B cell (primary cell): ENCODE data around the gene ACOXL. TPM values are rescaled to one million over a fixed set of nuclear protein-coding genes. Genes with fewer than 3 reads are reported as not detected.

ENCODE experiments used
- ATAC-seq: fragments of 200-7000 bp; cut with Tn5 transposase; one replicate; pipeline ENCODE4 v1.10.0; 2021; ENCODE audit warnings: low read depth, mild to moderate bottlenecking, moderate number of reproducible peaks, moderate library complexity
- CTCF ChIA-PET: fragments of 350-600 bp; sonication (Branson Sonifier 250); formaldehyde crosslinking; loops from one replicate; lab custom pipeline; 2021; ENCODE audit warnings: antibody characterized with exemption, inconsistent platforms; lab: Charles Lee
- POLR2A ChIA-PET: fragments of 350-600 bp; sonication (Branson Sonifier 250); formaldehyde crosslinking; loops from one replicate; lab custom pipeline; 2021; ENCODE audit warnings: antibody characterized with exemption; lab: Charles Lee
- DNase-seq: peaks from one replicate; pipeline ENCODE4 v3.0.0; 2013
- H2AFZ ChIP-seq: 2 replicates; pipeline ENCODE4 v1.6.1; 2012; ENCODE audit warnings: mild to moderate bottlenecking, low read depth, low read length; ENCODE audit not compliant: insufficient read depth, poor library complexity, severe bottlenecking
- H3K27ac ChIP-seq, 2 donors: 1 replicate in 1 of 2; 2 replicates in 1 of 2; pipeline ENCODE4 v1.5.1; 2012 to 2013; ENCODE audit warnings: low read length in 2 of 2, mild to moderate bottlenecking in 2 of 2, moderate library complexity in 1 of 2
- H3K27me3 ChIP-seq, 4 experiments: fragments of 200-600 bp in 1 of 4; sonication (generic) in 1 of 4; replicated peaks in 1 of 4; 1 replicate in 2 of 4; 2 replicates in 2 of 4; pipeline versions ENCODE4 v1.6.1 to v1.7.0; 2013 to 2016; ENCODE audit warnings: low read length in 3 of 4, mild to moderate bottlenecking in 2 of 4, mixed read lengths in 1 of 4, moderate library complexity in 1 of 4; ENCODE audit not compliant: insufficient read depth in 4 of 4, control insufficient read depth in 3 of 4; ENCODE audit errors: control extremely low read depth in 1 of 4
- H3K36me3 ChIP-seq, 2 experiments: replicated peaks in 1 of 2; 1 replicate in 1 of 2; 2 replicates in 1 of 2; pipeline versions ENCODE4 v1.6.1 to v1.7.1; 2013; ENCODE audit warnings: low read length in 1 of 2; ENCODE audit not compliant: insufficient read depth in 2 of 2, control insufficient read depth in 1 of 2; ENCODE audit errors: control extremely low read depth in 1 of 2, extremely low read depth in 1 of 2
- H3K4me1 ChIP-seq, 2 donors: fragments of 200-600 bp in 1 of 2; sonication (generic) in 1 of 2; 1 replicate in 1 of 2; 2 replicates in 1 of 2; pipeline versions ENCODE4 v1.5.1 to v1.6.1; 2013 to 2017; ENCODE audit warnings: low read length in 2 of 2; ENCODE audit not compliant: control insufficient read depth in 2 of 2, insufficient read depth in 2 of 2
- H3K4me2 ChIP-seq: replicated peaks from 2 replicates; pipeline ENCODE3; 2012; ENCODE audit warnings: mild to moderate bottlenecking, low read depth, low read length; ENCODE audit not compliant: poor library complexity, severe bottlenecking
- H3K4me3 ChIP-seq, 5 experiments: fragments of 200-600 bp in 1 of 5; sonication (generic) in 1 of 5; 1 replicate in 3 of 5; 2 replicates in 2 of 5; pipeline versions ENCODE4 v1.5.1 to v1.7.0; 2011 to 2016; ENCODE audit warnings: low read length in 4 of 5, mild to moderate bottlenecking in 4 of 5, low read depth in 2 of 5, control low read depth in 1 of 5, moderate library complexity in 1 of 5; ENCODE audit not compliant: insufficient read depth in 1 of 5; ENCODE audit errors: control extremely low read depth in 1 of 5, extremely low read depth in 1 of 5
- H3K79me2 ChIP-seq: fragments of 200-600 bp; sonication (generic); one replicate; pipeline ENCODE4 v1.6.0; 2016; ENCODE audit warnings: low read length; ENCODE audit not compliant: control insufficient read depth, insufficient read depth
- H3K9ac ChIP-seq: fragments of 200-600 bp; sonication (generic); 2 replicates; pipeline ENCODE4 v1.6.1; 2017; ENCODE audit warnings: mild to moderate bottlenecking, low read length, moderate library complexity
- H3K9me3 ChIP-seq, 3 donors: one replicate each; pipeline versions ENCODE4 v1.6.1 to v1.7.1; 2013; ENCODE audit warnings: low read length in 2 of 3; ENCODE audit not compliant: control insufficient read depth in 2 of 3, insufficient read depth in 1 of 3; ENCODE audit errors: control extremely low read depth in 1 of 3
- H4K20me1 ChIP-seq: 2 replicates; pipeline ENCODE4 v1.6.0; 2012; ENCODE audit warnings: mild to moderate bottlenecking, low read length; ENCODE audit not compliant: insufficient read depth, control insufficient read depth, poor library complexity, severe bottlenecking
- H3K27ac Mint-ChIP-seq: one replicate; pipeline ENCODE4 v1.8.0; 2021; ENCODE audit warnings: mixed read lengths
- H3K27me3 Mint-ChIP-seq: one replicate; pipeline ENCODE4 v1.8.0; 2021; ENCODE audit warnings: mixed read lengths
- H3K4me1 Mint-ChIP-seq: one replicate; pipeline ENCODE4 v1.8.0; 2021; ENCODE audit warnings: mixed read lengths
- H3K4me3 Mint-ChIP-seq: one replicate; pipeline ENCODE4 v1.8.0; 2021; ENCODE audit warnings: mixed read lengths
- H3K9me3 Mint-ChIP-seq: one replicate; pipeline ENCODE4 v1.8.0; 2022; ENCODE audit warnings: mixed read lengths; ENCODE audit not compliant: insufficient read depth
- EZH2 ChIP-seq: IDR thresholded peaks from 2 replicates; pipeline ENCODE4 v1.6.1; 2012; ENCODE audit warnings: borderline replicate concordance, low read depth, mild to moderate bottlenecking, moderate library complexity, low read length; ENCODE audit not compliant: insufficient read depth, poor library complexity, severe bottlenecking
- WGBS: methylation state at CpG from one replicate; pipeline ENCODE4 v1.1.5; 2013; ENCODE audit warnings: missing lambda C conversion rate; ENCODE audit not compliant: insufficient coverage; 5-methylcytosine and 5-hydroxymethylcytosine counted together
- intact Hi-C: fragments of 100-400 bp; cut with micrococcal nuclease; formaldehyde crosslinking; loops from one replicate; pipeline ENCODE4 v1.10.0; 2022
- polyA plus RNA-seq: library from polyadenylated mRNA; depleted of rRNA; stranded (reverse); fragments of >200 nt; gene quantifications from 2 replicates; pipeline ENCODE4 v1.2.3, GENCODE V29; 2012
- total RNA-seq, 2 donors: library from RNA; stranded (reverse); fragments of 120-200 nt in 1 of 2; gene quantifications; 1 replicate in 1 of 2; 2 replicates in 1 of 2; pipeline versions ENCODE4 v1.2.3 to v1.2.4, GENCODE V29; 2013 to 2022
- TF ChIP-seq, protein P1 (sequence below): fragments of 200-600 bp; IDR thresholded peaks from one replicate; pipeline ENCODE4 v1.8.0; 2022; ENCODE audit warnings: antibody characterized with exemption, mild to moderate bottlenecking

ACOXL gene
- total and polyA plus RNA-seq, 2 donors (not counting 1 experiment from before 2014, with no cell fraction given): 0.06 TPM; not detected in 1

DNA sequence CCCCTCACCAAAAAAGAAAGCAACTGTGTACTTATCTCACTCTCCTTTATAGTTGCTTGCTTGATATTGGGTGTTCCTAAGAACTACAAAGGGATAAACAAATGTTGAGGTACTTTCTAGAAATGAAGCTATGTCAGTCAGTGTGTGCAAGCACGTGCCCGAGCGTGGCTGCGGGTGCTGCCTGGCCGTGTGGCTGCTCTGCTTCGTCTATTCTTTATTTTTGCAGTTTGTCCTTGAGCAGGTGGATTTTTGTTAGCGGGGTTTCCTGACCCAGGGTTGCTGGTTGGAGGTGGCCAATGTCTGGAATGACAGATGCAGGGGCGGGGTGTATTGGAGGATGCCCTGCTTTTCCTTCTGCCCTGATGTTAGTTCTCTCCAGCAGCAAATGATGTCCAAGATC, 62.6 kb downstream of the ACOXL start:
- no peak overlapping the region for H3K4me3 ChIP-seq
- no peaks in the 10 kb centered on the region for H3K4me1 Mint-ChIP-seq
- peaks cover 0 to 3% (median 0%) of the 10 kb centered on the region in 3 donors for H3K9me3 ChIP-seq
- no peak overlapping the region for H3K4me3 Mint-ChIP-seq
- DNase-seq (no peak), ATAC-seq (no peak)
- no peak overlapping the region for H3K4me2 ChIP-seq
- no peak overlapping the region for H3K27ac Mint-ChIP-seq
- POLR2A ChIA-PET: no interaction called here
- no peak overlapping the region for H3K9ac ChIP-seq
- H3K36me3 ChIP-seq: no peaks in the 10 kb centered on the region
- H3K27ac ChIP-seq: no peak overlapping the region
- peaks cover 76% of the 10 kb centered on the region for H3K27me3 Mint-ChIP-seq
- peaks cover 0 to 39% (median 11%) of the 10 kb centered on the region in 4 experiments for H3K27me3 ChIP-seq
- intact Hi-C loops: no loop called here
- no peak for TF ChIP-seq EZH2
- TF ChIP-seq, protein P1, sequence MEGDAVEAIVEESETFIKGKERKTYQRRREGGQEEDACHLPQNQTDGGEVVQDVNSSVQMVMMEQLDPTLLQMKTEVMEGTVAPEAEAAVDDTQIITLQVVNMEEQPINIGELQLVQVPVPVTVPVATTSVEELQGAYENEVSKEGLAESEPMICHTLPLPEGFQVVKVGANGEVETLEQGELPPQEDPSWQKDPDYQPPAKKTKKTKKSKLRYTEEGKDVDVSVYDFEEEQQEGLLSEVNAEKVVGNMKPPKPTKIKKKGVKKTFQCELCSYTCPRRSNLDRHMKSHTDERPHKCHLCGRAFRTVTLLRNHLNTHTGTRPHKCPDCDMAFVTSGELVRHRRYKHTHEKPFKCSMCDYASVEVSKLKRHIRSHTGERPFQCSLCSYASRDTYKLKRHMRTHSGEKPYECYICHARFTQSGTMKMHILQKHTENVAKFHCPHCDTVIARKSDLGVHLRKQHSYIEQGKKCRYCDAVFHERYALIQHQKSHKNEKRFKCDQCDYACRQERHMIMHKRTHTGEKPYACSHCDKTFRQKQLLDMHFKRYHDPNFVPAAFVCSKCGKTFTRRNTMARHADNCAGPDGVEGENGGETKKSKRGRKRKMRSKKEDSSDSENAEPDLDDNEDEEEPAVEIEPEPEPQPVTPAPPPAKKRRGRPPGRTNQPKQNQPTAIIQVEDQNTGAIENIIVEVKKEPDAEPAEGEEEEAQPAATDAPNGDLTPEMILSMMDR: no peak
- peaks cover 6% of the 10 kb centered on the region for H3K9me3 Mint-ChIP-seq
- CTCF ChIA-PET: no interaction called here
- WGBS: 93% methylated on average over 5 of the region's 8 CpGs
- no peaks in the 10 kb centered on the region for H3K79me2 ChIP-seq
- H3K4me1 ChIP-seq: no peaks in the 10 kb centered on the region
- no peak overlapping the region for H2AFZ ChIP-seq
- H4K20me1 ChIP-seq: no peaks in the 10 kb centered on the region

DNA sequence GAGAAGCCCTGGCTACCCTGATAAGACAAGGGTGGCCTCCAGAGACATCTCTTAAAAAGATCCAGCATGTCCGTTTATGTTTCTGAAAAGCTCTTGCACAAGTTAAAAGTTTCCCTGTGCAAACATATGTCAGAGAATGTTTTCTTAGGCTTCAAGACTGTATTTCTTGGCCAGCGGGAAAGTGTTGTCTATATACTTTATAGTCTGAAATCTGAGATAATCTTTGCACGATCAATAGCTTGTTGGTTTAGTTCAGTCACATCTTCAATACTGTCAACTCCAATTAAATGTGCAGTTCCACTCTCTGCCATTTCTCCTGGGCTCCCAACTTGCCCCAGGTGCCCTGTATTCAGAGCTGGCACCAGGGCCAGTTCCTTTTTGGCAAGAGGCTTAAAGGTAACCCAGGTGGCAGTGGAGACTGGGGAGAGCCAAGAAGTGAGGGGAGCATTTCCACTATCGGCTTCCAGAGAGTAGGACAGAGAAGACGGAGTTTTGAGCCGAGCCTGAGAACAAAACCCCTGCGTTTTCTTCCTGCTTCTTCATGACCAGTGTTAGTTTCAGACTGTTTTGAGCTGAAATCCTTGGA, 64.4 kb downstream of the ACOXL start:
- Mint-ChIP-seq H3K27ac (no peak overlapping the region), H3K4me3 (no peak overlapping the region), H3K27me3 (peaks cover 79% of the 10 kb centered on the region), H3K9me3 (peaks cover 7% of the 10 kb centered on the region), H3K4me1 (no peaks in the 10 kb centered on the region)
- Histone ChIP-seq H3K4me1 (no peaks in the 10 kb centered on the region), H3K36me3 (no peaks in the 10 kb centered on the region), H3K27me3 (peaks cover 0 to 51% (median 23%) of the 10 kb centered on the region in 4 experiments), H3K9ac (no peak overlapping the region), H3K4me3 (no peak overlapping the region), H3K27ac (no peak overlapping the region), H3K4me2 (no peak overlapping the region), H3K79me2 (no peaks in the 10 kb centered on the region), H2AFZ (no peak overlapping the region), H3K9me3 (peaks cover 0 to 4% (median 0%) of the 10 kb centered on the region in 3 donors), H4K20me1 (no peaks in the 10 kb centered on the region)
- intact Hi-C loops: no loop called here
- no peak for ATAC-seq
- CTCF ChIA-PET: interaction anchor here (1.4 to 1.5 kb wide), 2 partner anchors 11 to 15 kb away, joined by 3 read pairs; no protein-coding TSS in a partner anchor
- 93% methylated on average over 5 of the region's 7 CpGs for WGBS
- DNase-seq: no peak
- POLR2A ChIA-PET: no interaction called here
- TF ChIP-seq, protein P1: no peak
- no peak for TF ChIP-seq EZH2
